Stimulated activated CD4-positive, alpha-beta T cell treated with anti-CD3 and anti-CD28 coated beads, Interleukin-1b, Interleukin-23, amount 100 ng/mL, for 1 hour (primary cell): ENCODE measurements around the gene ACTL6B.

Experiments used
- DNase-seq, 2 donors: peaks; one replicate each; pipeline ENCODE4 v3.0.0-alpha.2; 2020; ENCODE audit warnings: low read depth in 2 of 2

ACTL6B gene

GRCh38 chr7:100683659-100684533, 27.6 kb upstream of the ACTL6B start:
- no peak for DNase-seq

- no peak for DNase-seq
Observed at GRCh38 chr7:100682991-100683658, 26.9 kb upstream of the ACTL6B start.

- DNase-seq, result no peak
Observed at GRCh38 chr7:100682228-100682741, 26.0 kb upstream of the ACTL6B start.

- DNase-seq, result no peak
Observed at GRCh38 chr7:100681491-100682227, 25.4 kb upstream of the ACTL6B start.

- no peak for DNase-seq
Observed at GRCh38 chr7:100680576-100681271, 24.5 kb upstream of the ACTL6B start.

GRCh38 chr7:100679927-100680575, 23.8 kb upstream of the ACTL6B start:
- no peak for DNase-seq

- no peak for DNase-seq
Observed at GRCh38 chr7:100679129-100679926, 23.1 kb upstream of the ACTL6B start.

GRCh38 chr7:100678291-100678984, 22.2 kb upstream of the ACTL6B start:
- DNase-seq, result no peak

GRCh38 chr7:100677308-100678267, 21.3 kb upstream of the ACTL6B start:
- no peak for DNase-seq

GRCh38 chr7:100676501-100677306, 20.5 kb upstream of the ACTL6B start:
- no peak for DNase-seq

- peak; percentile 39 to 73 for DNase-seq
Observed at GRCh38 chr7:100675581-100676350, 19.5 kb upstream of the ACTL6B start.

GRCh38 chr7:100675105-100675451, 18.8 kb upstream of the ACTL6B start:
- DNase-seq, result no peak

GRCh38 chr7:100674411-100675104, 18.3 kb upstream of the ACTL6B start:
- no peak for DNase-seq

- no peak for DNase-seq
Observed at GRCh38 chr7:100673942-100674410, 17.7 kb upstream of the ACTL6B start.

GRCh38 chr7:100673302-100673941, 17.2 kb upstream of the ACTL6B start, which contains the start of gene GNB2:
TSS of gene GNB2 (plus strand) at chr7:100673740. CDS start at chr7:100676266, 2,526 bp downstream.
- DNase-seq, result peak; percentile 95 to 99
